GM12878 (cell line): ENCODE results near the gene ZNF526. TPM values are rescaled to one million over a fixed set of nuclear protein-coding genes. Genes with fewer than 3 reads are reported as not detected.

Source experiments
- ATAC-seq: fragments of 200-7000 bp; cut with Tn5 transposase; 3 replicates; pipeline ENCODE4 v1.9.1; 2020; ENCODE audit warnings: mild to moderate bottlenecking, moderate library complexity
- BruUV-seq: library from RNA; stranded (reverse); fragments of 400-500 nt; replicated peaks from 2 replicates; lab custom pipeline; 2021; lab: Mats Ljungman, UMichigan
- CTCF ChIA-PET: fragments of 300-600 bp; sonication (Branson Sonifier 250); formaldehyde crosslinking; extraction: SDS; loops from one replicate; lab custom pipeline; 2021; ENCODE audit warnings: inconsistent platforms; lab: Yijun Ruan, JAX
- POLR2A ChIA-PET: fragments of 350-600 bp; formaldehyde crosslinking; extraction: SDS; loops from one replicate; lab custom pipeline; 2021; ENCODE audit warnings: inconsistent platforms; lab: Charles Lee
- RAD21 ChIA-PET: fragments of 300-600 bp; sonication (Branson Sonifier 250); formaldehyde crosslinking; loops from one replicate; lab custom pipeline; 2023; ENCODE audit warnings: antibody characterized with exemption; ENCODE audit not compliant: unreplicated experiment; lab: Charles Lee
- SMC1A ChIA-PET: fragments of 300-600 bp; sonication (Branson Sonifier 250); formaldehyde crosslinking; loops from one replicate; lab custom pipeline; 2023; ENCODE audit not compliant: unreplicated experiment, uncharacterized antibody; lab: Charles Lee
- DNase-seq: peaks from one replicate; pipeline ENCODE4 v3.0.0-alpha.2; 2011; ENCODE audit warnings: low read depth, low spot score
- FAIRE-seq: peaks from 3 replicates; lab custom pipeline; 2011; peaks lifted over from hg19 to GRCh38; lab: Jason Lieb, UNC
- H2AFZ ChIP-seq: 2 replicates; pipeline ENCODE4 v1.6.0; 2011; ENCODE audit warnings: low read depth, low read length, control low read depth; ENCODE audit not compliant: control insufficient read depth
- H3K27ac ChIP-seq: 2 replicates; pipeline ENCODE4 v1.5.1; 2011; ENCODE audit warnings: control low read depth; ENCODE audit not compliant: control insufficient read depth, insufficient read depth
- H3K27me3 ChIP-seq, 2 experiments: replicated peaks in 1 of 2; 2 replicates each; pipeline versions ENCODE4 v1.6.0 to v1.6.1; 2011; ENCODE audit warnings: low read length in 1 of 2; ENCODE audit not compliant: control insufficient read depth in 2 of 2, insufficient read depth in 2 of 2
- H3K36me3 ChIP-seq, 2 experiments: 2 replicates each; pipeline ENCODE4 v1.5.1; 2011; ENCODE audit warnings: low read length in 1 of 2; ENCODE audit not compliant: control insufficient read depth in 2 of 2, insufficient read depth in 2 of 2
- H3K4me1 ChIP-seq: 2 replicates; pipeline ENCODE4 v1.6.1; 2011; ENCODE audit warnings: mild to moderate bottlenecking, low read length, moderate library complexity, mixed read lengths; ENCODE audit not compliant: control insufficient read depth, insufficient read depth
- H3K4me2 ChIP-seq: 2 replicates; pipeline ENCODE4 v1.6.0; 2011; ENCODE audit warnings: control low read depth; ENCODE audit not compliant: control insufficient read depth, insufficient read depth
- H3K4me3 ChIP-seq: fragments of 200-600 bp; sonication (generic); 2 replicates; pipeline ENCODE4 v1.5.1; 2016
- H3K79me2 ChIP-seq: 2 replicates; pipeline ENCODE4 v1.6.0; 2011; ENCODE audit warnings: low read length; ENCODE audit not compliant: control insufficient read depth, insufficient read depth
- H3K9ac ChIP-seq: 2 replicates; pipeline ENCODE4 v1.8.0; 2011; ENCODE audit warnings: low read length, control low read depth, mixed read lengths; ENCODE audit not compliant: control insufficient read depth, insufficient read depth
- H3K9me3 ChIP-seq: replicated peaks from 3 replicates; pipeline ENCODE4 v1.5.1; 2011; ENCODE audit warnings: mild to moderate bottlenecking, low read length; ENCODE audit not compliant: control insufficient read depth, insufficient read depth
- H4K20me1 ChIP-seq: 2 replicates; pipeline ENCODE4 v1.6.0; 2011; ENCODE audit not compliant: control insufficient read depth, insufficient read depth
- BCL11A ChIP-seq: IDR thresholded peaks from 2 replicates; pipeline ENCODE4 v1.6.1; 2011; ENCODE audit warnings: low read depth, low read length
- BHLHE40 ChIP-seq, 2 experiments: fragments of 450-650 bp in 1 of 2; IDR thresholded peaks; 2 replicates each; pipeline ENCODE4 v1.6.1; 2011 to 2017; ENCODE audit warnings: low read depth in 2 of 2, borderline replicate concordance in 1 of 2, improper control_type of control experiment in 1 of 2, low read length in 1 of 2, mild to moderate bottlenecking in 1 of 2
- CEBPB ChIP-seq, 2 experiments: fragments of 150-350 bp in 1 of 2; IDR thresholded peaks; 2 replicates each; pipeline ENCODE4 v1.6.1; 2012 to 2014; ENCODE audit warnings: low read depth in 2 of 2, low read length in 2 of 2, borderline replicate concordance in 1 of 2, inconsistent platforms in 1 of 2
- CHD4 ChIP-seq: fragments of 200-600 bp; sonication (generic); IDR thresholded peaks from 2 replicates; pipeline ENCODE4 v1.6.1; 2016; ENCODE audit warnings: mild to moderate bottlenecking
- EGR1 ChIP-seq, 2 experiments: IDR thresholded peaks; 1 replicate in 1 of 2; 2 replicates in 1 of 2; pipeline ENCODE4 v1.6.1; 2011 to 2012; ENCODE audit warnings: low read depth in 2 of 2, low read length in 2 of 2, borderline replicate concordance in 1 of 2, mild to moderate bottlenecking in 1 of 2, moderate library complexity in 1 of 2
- EP300 ChIP-seq, 2 experiments: fragments of 150-350 bp in 1 of 2; IDR thresholded peaks; 2 replicates each; pipeline ENCODE4 v1.6.1; 2011 to 2012; ENCODE audit warnings: low read depth in 2 of 2, low read length in 2 of 2, borderline replicate concordance in 1 of 2, improper control_type of control experiment in 1 of 2, inconsistent platforms in 1 of 2; ENCODE audit not compliant: control insufficient read depth in 1 of 2
- HDGF ChIP-seq: fragments of 450-650 bp; IDR thresholded peaks from 2 replicates; pipeline ENCODE4 v1.6.1; 2016; ENCODE audit warnings: antibody characterized with exemption
- IRF3 ChIP-seq: fragments of 450-650 bp; IDR thresholded peaks from 2 replicates; pipeline ENCODE4 v1.6.1; 2014; ENCODE audit warnings: mild to moderate bottlenecking
- MEF2B ChIP-seq: fragments of 450-650 bp; IDR thresholded peaks from 2 replicates; pipeline ENCODE4 v1.6.1; 2018; ENCODE audit warnings: mild to moderate bottlenecking, moderate library complexity; ENCODE audit not compliant: partially characterized antibody, poor library complexity, severe bottlenecking
- MXI1 ChIP-seq: fragments of 150-350 bp; IDR thresholded peaks from 2 replicates; pipeline ENCODE4 v1.6.1; 2011; ENCODE audit warnings: low read depth, mild to moderate bottlenecking, inconsistent platforms, low read length, improper control_type of control experiment
- MYB ChIP-seq: fragments of 150-350 bp; IDR thresholded peaks from 2 replicates; pipeline ENCODE4 v1.6.1; 2014; ENCODE audit warnings: mild to moderate bottlenecking, low read depth, low read length, borderline replicate concordance
- PBX3 ChIP-seq: IDR thresholded peaks from 2 replicates; pipeline ENCODE4 v1.6.1; 2011; ENCODE audit warnings: mild to moderate bottlenecking, low read depth, low read length, moderate library complexity; ENCODE audit not compliant: insufficient replicate concordance
- RB1 ChIP-seq: fragments of 450-650 bp; formaldehyde crosslinking; IDR thresholded peaks from 2 replicates; pipeline ENCODE4 v1.6.1; 2017; ENCODE audit warnings: mild to moderate bottlenecking, borderline replicate concordance
- SMAD5 ChIP-seq: IDR thresholded peaks from 2 replicates; pipeline ENCODE4 v1.6.1; 2016; ENCODE audit warnings: antibody characterized with exemption, low read depth
- SMARCA5 ChIP-seq: fragments of 450-650 bp; IDR thresholded peaks from 2 replicates; pipeline ENCODE4 v1.6.1; 2017; ENCODE audit warnings: mild to moderate bottlenecking
- SP1 ChIP-seq: IDR thresholded peaks from one replicate; pipeline ENCODE4 v1.6.1; 2011; ENCODE audit warnings: low read depth, low read length
- STAT1 ChIP-seq: fragments of 450-650 bp; conservative IDR thresholded peaks from 2 replicates; pipeline ENCODE4 v1.6.1; 2014; ENCODE audit warnings: antibody characterized with exemption, mild to moderate bottlenecking
- STAT3 ChIP-seq: IDR thresholded peaks from 2 replicates; pipeline ENCODE4 v1.6.1; 2011; ENCODE audit warnings: low read depth, low read length, improper control_type of control experiment
- ZBED1 ChIP-seq: IDR thresholded peaks from 2 replicates; pipeline ENCODE4 v1.6.1; 2016; ENCODE audit warnings: borderline replicate concordance
- ZNF622 ChIP-seq: fragments of 450-650 bp; IDR thresholded peaks from 2 replicates; pipeline ENCODE4 v1.6.1; 2017; ENCODE audit warnings: mild to moderate bottlenecking, inconsistent platforms
- WGBS: methylation state at CpG from one replicate; pipeline ENCODE4 v1.1.6; 2016; ENCODE audit warnings: low lambda C conversion rate; ENCODE audit not compliant: insufficient replicate concordance, insufficient coverage; ENCODE audit errors: missing lambda C conversion rate; 5-methylcytosine and 5-hydroxymethylcytosine counted together
- in situ Hi-C: fragments of 300-500 bp; cut with MboI; formaldehyde crosslinking; loops from 9 replicates; pipeline ENCODE4 v1.14.3; 2018; ENCODE audit warnings: mixed read lengths
- intact Hi-C: fragments of 100-400 bp; cut with micrococcal nuclease; formaldehyde crosslinking; loops from one replicate; pipeline ENCODE4 v1.14.2; 2022; ENCODE audit not compliant: unreplicated experiment
- polyA plus RNA-seq, 11 experiments: library from polyadenylated mRNA; depleted of rRNA in 4 of 11; unstranded in 6 of 11; stranded (reverse) in 5 of 11; fragments of >200 nt; fragmentation: Nextera tagmentation in 4 of 11; fragmentation: Illumina TruSeq in 1 of 11; extraction: Ambion mirVana in 4 of 11; extraction: Trizol in 1 of 11; gene quantifications; 1 replicate in 1 of 11; 2 replicates in 10 of 11; pipeline versions ENCODE4 v1.2.1 to v1.2.3, GENCODE V29; 2011 to 2016; ENCODE audit warnings: inconsistent platforms in 2 of 11, missing spikeins in 2 of 11, low read depth in 1 of 11
- total RNA-seq, 4 experiments: library from RNA; depleted of rRNA in 3 of 4; stranded (reverse); fragments of >200 nt in 3 of 4; fragmentation: Illumina TruSeq in 1 of 4; extraction: Trizol in 1 of 4; gene quantifications; 2 replicates each; pipeline versions ENCODE4 v1.2.1 to v1.2.3, GENCODE V29; 2013 to 2021

The ZNF526 gene
- total and polyA plus RNA-seq, 10 of the 15 experiments (the other 5 are each of a cell fraction or from before 2014, with no cell fraction given) = 1.8 to 18.3 (median 5.5) TPM

- TF ChIP-seq CEBPB (IDR thresholded peaks at IDR 0.05; ENCODE audit: borderline replicate concordance in 1 of 2, low read depth in 2 of 2, low read length in 2 of 2) = no peak
These were observed 29.1 kb downstream of the ZNF526 start (continued) for GRCh38 chr19:42249149-42249750.

GRCh38 chr19:42249769-42250168, 29.7 kb downstream of the ZNF526 start:
- BruUV-seq = no TSS peak
- H4K20me1 ChIP-seq = no peaks in the 10 kb centered on the region
- POLR2A ChIA-PET = no interaction called here

More at GRCh38 chr19:42249769-42250168, 29.7 kb downstream of the ZNF526 start:
- Histone ChIP-seq H3K4me1 (peaks cover 17% of the 10 kb centered on the region), H3K27ac (no peak overlapping the region), H3K36me3 (peaks cover 0 to 7% of the 10 kb centered on the region in 2 experiments; a peak in 2 of 4 replicates), H3K9ac (no peak overlapping the region), H3K9me3 (no peaks in the 10 kb centered on the region), H3K4me3 (no peak overlapping the region), H3K4me2 (no peak overlapping the region), H2AFZ (no peak overlapping the region), H3K79me2 (peaks cover 41% of the 10 kb centered on the region), H3K27me3 (no peaks in the 10 kb centered on the region)
- 75% methylated on average over 6 of the region's 6 CpGs for WGBS
- ChIA-PET RAD21 (interaction anchor here (1.9 kb wide), 1 partner anchor 30 kb away, joined by 5 read pairs; no protein-coding TSS in a partner anchor), CTCF (interaction anchor here (1.2 kb wide), 1 partner anchor 30 kb away, joined by 5 read pairs; no protein-coding TSS in a partner anchor), SMC1A (interaction anchor here (1.2 kb wide), 1 partner anchor 30 kb away, joined by 3 read pairs; no protein-coding TSS in a partner anchor)
- no peak for TF ChIP-seq STAT3
- no peak for TF ChIP-seq STAT1
- TF ChIP-seq SP1 = no peak
- TF ChIP-seq BHLHE40 (IDR thresholded peaks at IDR 0.05; ENCODE audit: borderline replicate concordance in 1 of 2, low read depth in 2 of 2, low read length in 1 of 2) = no peak
- TF ChIP-seq SMARCA5 = no peak
- TF ChIP-seq EGR1 (IDR thresholded peaks at IDR 0.05; ENCODE audit: borderline replicate concordance in 1 of 2, low read depth in 2 of 2, low read length in 2 of 2) = no peak
- TF ChIP-seq SMAD5 = no peak
- TF ChIP-seq ZNF622 = no peak
- TF ChIP-seq BCL11A = no peak
- no peak for TF ChIP-seq RB1
- TF ChIP-seq MYB = no peak
- no peak for TF ChIP-seq IRF3
- TF ChIP-seq HDGF = no peak
- no peak for TF ChIP-seq MEF2B
- no peak for TF ChIP-seq ZBED1
- no peak for TF ChIP-seq PBX3
- TF ChIP-seq EP300 (IDR thresholded peaks at IDR 0.05; ENCODE audit: borderline replicate concordance in 1 of 2, control insufficient read depth in 1 of 2, low read depth in 2 of 2, low read length in 2 of 2) = no peak
- no peak for TF ChIP-seq MXI1
- TF ChIP-seq CHD4 = no peak
- in situ Hi-C loops (no loop called here), intact Hi-C loops (no loop called here)
- ATAC-seq (no peak), DNase-seq (no peak), FAIRE-seq (no peak)
